Aorta (tissue), 5 donors: Measurements from ENCODE around the gene SLC7A6OS. TPM values are rescaled to one million over a fixed set of nuclear protein-coding genes. Genes with fewer than 3 reads are reported as not detected.

ENCODE experiments used
- ATAC-seq: fragments of 200-7000 bp; cut with Tn5 transposase; one replicate; pipeline ENCODE4 v1.9.1; 2022; ENCODE audit warnings: moderate library complexity; ENCODE audit not compliant: low FRiP score
- DNase-seq, 2 donors: peaks; one replicate each; pipeline ENCODE4 v3.0.0-alpha.2; 2020
- H3K27ac ChIP-seq, 2 donors: one replicate each; pipeline ENCODE4 v1.5.1; 2013; ENCODE audit warnings: low read length in 2 of 2, mild to moderate bottlenecking in 2 of 2, moderate library complexity in 2 of 2, control low read depth in 1 of 2, inconsistent platforms in 1 of 2, low read depth in 1 of 2
- H3K27me3 ChIP-seq, 2 donors: one replicate each; pipeline ENCODE4 v1.6.1; 2013; ENCODE audit warnings: control low read depth in 1 of 2, low read length in 1 of 2, mild to moderate bottlenecking in 1 of 2, moderate library complexity in 1 of 2; ENCODE audit not compliant: insufficient read depth in 2 of 2, control insufficient read depth in 1 of 2
- H3K36me3 ChIP-seq, 2 donors: one replicate each; pipeline ENCODE4 v1.6.1; 2013; ENCODE audit warnings: control low read depth in 1 of 2, low read length in 1 of 2, mild to moderate bottlenecking in 1 of 2; ENCODE audit not compliant: insufficient read depth in 2 of 2, control insufficient read depth in 1 of 2
- H3K4me1 ChIP-seq, 2 donors: one replicate each; pipeline ENCODE4 v1.6.1; 2013; ENCODE audit warnings: low read length in 2 of 2, control low read depth in 1 of 2, mild to moderate bottlenecking in 1 of 2, moderate library complexity in 1 of 2; ENCODE audit not compliant: insufficient read depth in 2 of 2, control insufficient read depth in 1 of 2
- H3K4me3 ChIP-seq, 2 donors: one replicate each; pipeline ENCODE4 v1.5.1; 2013; ENCODE audit warnings: low read length in 2 of 2, control low read depth in 1 of 2, mild to moderate bottlenecking in 1 of 2
- H3K9me3 ChIP-seq: one replicate; pipeline ENCODE4 v1.6.1; 2013; ENCODE audit warnings: mild to moderate bottlenecking, low read length; ENCODE audit not compliant: control insufficient read depth
- WGBS, 2 donors: extraction: QIAGEN DNeasy Blood & Tissue Kit; methylation state at CpG; one replicate each; pipeline ENCODE4 v1.1.7; 2013; 5-methylcytosine and 5-hydroxymethylcytosine counted together
- intact Hi-C, 2 donors: fragments of 100-400 bp; cut with DNase I; formaldehyde crosslinking; loops; one replicate each; pipeline versions ENCODE4 v1.14.2 to v1.15.0; 2022
- polyA plus RNA-seq, 2 donors: library from polyadenylated mRNA; stranded (reverse); fragments of 200-250 nt; gene quantifications; one replicate each; pipeline ENCODE4 v1.2.3, GENCODE V29; 2013
- total RNA-seq, 2 donors: library from RNA; stranded (reverse); fragmentation: NEBNext Ultra II Directional; extraction: Animal tissue kit (Norgen Biotek cat#: 25700); gene quantifications; one replicate each; pipeline ENCODE4 v1.2.1, GENCODE V29; 2021
- donor health status: healthy with polysubstance abuse.
- donor health status: Bipolar disorder and iron deficiency.
- donor health status: DM: no; HTN: no; CAD: no.
- donor health status: DM: no; HTN: no; CAD: no.
- donor health status: DM: yes; HTN: yes; CAD: no.

The SLC7A6OS gene
- total and polyA plus RNA-seq, 4 donors = 4.0 to 21.1 (median 11.0) TPM

DNA sequence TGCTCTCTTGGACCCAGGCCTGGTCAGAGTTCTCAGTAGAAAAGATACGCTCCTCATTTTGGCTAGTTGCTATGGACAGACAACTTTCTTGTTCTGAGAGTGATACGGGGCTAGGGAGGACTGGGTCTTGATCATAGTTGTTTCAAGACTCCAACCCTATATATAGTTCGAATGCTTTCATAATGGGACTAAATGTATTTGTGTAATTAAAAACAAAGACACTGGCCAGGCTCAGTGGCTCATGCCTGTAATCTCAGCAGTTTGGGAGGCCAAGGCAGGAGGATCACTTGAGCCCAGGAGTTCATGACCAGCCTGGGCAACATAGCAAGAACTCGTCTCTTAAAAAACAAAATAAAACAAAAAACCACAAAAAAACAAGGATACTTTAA is 28.7 kb downstream of the SLC7A6OS start:
- Histone ChIP-seq H3K4me1 (no peaks in the 10 kb centered on the region), H3K36me3 (peaks cover 3 to 4% of the 10 kb centered on the region in 2 donors), H3K4me3 (no peak overlapping the region), H3K27me3 (no peaks in the 10 kb centered on the region), H3K9me3 (no peaks in the 10 kb centered on the region), H3K27ac (no peak overlapping the region)
- ATAC-seq (no peak), DNase-seq (no peak)
- intact Hi-C loops = no loop called here
- WGBS, 2 donors = 75 to 85% methylated on average over 4 of the region's 4 CpGs

DNA sequence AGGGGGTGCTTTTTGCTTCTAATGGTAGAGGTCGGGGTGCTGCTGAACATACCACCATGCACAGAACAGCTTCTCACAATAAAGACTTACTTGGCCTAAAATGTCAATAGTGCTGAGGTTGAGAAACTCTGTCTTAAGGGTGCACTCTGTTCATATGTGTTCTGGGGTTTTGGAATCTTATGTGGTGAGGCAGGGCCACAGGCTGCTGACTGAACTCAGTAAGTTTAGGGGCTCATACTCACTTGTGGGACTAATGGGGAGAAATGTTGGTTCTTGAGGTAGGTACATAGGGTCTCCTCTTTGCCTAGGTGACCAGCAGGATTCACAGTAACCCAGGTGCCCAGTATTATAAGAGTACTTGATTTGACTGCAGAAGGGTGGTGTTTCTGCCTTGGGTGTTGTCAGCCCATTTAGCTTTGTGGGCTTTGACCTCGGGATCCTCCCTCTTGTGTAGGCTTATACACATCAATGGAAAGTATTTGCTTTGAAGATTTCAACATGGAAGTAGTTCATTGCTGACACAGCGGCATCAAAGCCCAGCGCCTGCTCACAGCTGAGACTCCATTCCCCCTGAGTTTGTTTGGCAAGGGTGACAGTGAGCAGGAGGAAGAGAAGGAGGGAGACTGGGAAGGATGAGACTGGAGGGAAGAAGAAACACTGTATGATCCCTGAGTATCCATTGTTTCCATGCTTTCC is 29.2 kb downstream of the SLC7A6OS start:
- H3K27ac ChIP-seq = no peak overlapping the region
- no peaks in the 10 kb centered on the region for H3K4me1 ChIP-seq
- no peaks in the 10 kb centered on the region for H3K27me3 ChIP-seq
- intact Hi-C loops = no loop called here
- no peaks in the 10 kb centered on the region for H3K9me3 ChIP-seq
- no peak overlapping the region for H3K4me3 ChIP-seq
- ATAC-seq (no peak), DNase-seq (no peak)
- peaks cover 3 to 4% of the 10 kb centered on the region in 2 donors for H3K36me3 ChIP-seq
- WGBS, 2 donors = 91 to 94% methylated on average over 4 of the region's 4 CpGs

DNA sequence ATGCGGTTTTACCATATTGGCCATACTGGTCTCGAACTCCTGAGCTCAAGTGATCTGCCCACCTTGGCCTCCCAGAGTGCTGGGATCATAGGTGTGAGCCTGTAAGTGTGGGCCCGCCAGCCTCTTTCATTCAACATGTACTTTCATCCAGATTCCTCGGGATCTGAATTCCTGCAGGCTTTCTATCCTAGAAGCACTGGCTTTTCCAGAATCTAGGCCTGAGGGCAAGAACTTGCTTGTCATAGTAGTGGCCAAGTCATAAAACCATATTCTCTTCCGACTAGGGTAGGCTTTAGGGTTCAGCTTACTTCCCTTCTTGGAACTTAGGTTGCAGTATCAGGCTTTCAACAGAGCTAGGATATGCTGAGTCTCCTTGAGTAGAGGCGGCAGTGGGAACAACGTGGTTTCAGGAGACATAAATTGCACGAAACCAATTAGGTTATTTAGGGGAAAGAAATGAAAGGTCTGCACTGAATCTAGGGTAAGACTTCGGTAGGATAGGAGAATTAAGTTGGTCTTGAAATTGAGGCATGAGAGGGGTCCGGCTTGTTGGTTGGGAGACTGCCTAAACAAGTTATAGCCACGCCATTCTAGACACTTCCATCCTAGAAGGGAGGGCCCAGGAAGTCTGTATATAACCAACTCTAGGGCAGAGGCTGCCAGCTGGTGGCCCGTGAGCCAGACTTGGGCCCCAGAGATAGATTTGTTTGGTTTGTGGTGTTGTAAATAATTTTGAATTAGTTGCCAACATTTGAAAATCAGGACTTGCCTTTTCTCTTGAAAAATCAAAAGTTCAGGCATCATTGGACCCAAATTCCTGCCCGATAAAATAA is 30.8 kb downstream of the SLC7A6OS start:
- H3K4me1 ChIP-seq = no peaks in the 10 kb centered on the region

DNA sequence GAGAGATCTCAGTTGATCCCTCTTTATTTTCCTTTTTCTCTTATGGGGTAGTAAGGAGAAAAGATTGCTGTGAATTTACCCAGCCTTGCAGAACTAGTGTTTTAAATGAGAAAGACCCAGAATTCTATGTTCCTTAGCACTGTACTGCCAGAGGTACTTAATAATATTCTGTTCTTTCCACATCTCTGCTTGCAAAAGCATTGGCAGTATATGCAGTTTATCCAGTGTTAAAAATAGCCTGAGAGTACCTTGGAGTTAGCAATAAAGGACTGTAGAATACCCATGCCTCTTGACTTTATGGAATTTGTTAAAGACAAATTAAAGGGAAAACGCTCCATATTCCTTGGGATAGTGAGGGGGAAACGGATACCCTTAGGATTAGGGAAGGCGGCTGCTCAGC is 34.5 kb downstream of the SLC7A6OS start:
- no peak overlapping the region for H3K4me3 ChIP-seq
- H3K36me3 ChIP-seq = peaks cover 0 to 8% of the 10 kb centered on the region in 2 donors
- intact Hi-C loops = no loop called here
- H3K9me3 ChIP-seq = no peaks in the 10 kb centered on the region
- ATAC-seq (peak; percentile 71), DNase-seq (no peak)
- no peaks in the 10 kb centered on the region for H3K27me3 ChIP-seq
- peak overlapping the region in 1 of 2 donors; percentile 36 for H3K27ac ChIP-seq
- H3K4me1 ChIP-seq = no peaks in the 10 kb centered on the region
- WGBS, 2 donors = 7 to 23% methylated on average over 3 of the region's 3 CpGs

More for the DNA sequence above, 30.8 kb downstream of the SLC7A6OS start:
- Histone ChIP-seq H3K4me3 (no peak overlapping the region), H3K9me3 (no peaks in the 10 kb centered on the region), H3K27ac (no peak overlapping the region), H3K27me3 (no peaks in the 10 kb centered on the region), H3K36me3 (peaks cover 4 to 5% of the 10 kb centered on the region in 2 donors)
- WGBS, 2 donors = 90 to 92% methylated on average over 13 of the region's 13 CpGs
- intact Hi-C loops = no loop called here
- ATAC-seq (no peak), DNase-seq (no peak)

DNA sequence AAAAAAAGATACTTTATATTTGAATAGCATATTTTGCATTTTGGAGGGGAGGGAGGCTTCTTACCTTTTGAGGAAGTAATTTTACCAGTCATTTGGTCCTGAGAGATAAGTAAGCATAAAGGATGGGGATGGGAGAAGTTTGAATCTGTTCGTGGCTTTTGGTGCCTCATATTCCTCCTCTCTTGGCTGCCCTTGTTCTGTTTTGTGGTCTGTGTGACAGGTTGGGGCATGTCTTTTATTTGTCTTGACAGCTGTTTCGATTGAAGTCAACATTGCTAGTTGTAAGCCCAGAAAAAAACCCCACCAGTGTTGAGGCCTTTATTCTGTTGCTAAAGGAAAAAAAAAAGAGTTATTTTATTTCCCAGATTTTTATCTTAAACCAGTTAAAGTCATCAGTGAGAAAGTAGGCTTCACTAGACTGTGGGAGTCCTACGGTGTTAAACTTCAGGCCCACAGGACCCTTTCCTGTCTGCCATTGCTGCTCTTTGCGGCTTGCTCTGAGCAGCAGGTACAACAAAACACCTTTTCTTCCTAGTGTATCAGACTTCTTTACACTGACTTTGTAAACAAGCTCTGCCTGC is 35.0 kb downstream of the SLC7A6OS start:
- intact Hi-C loops = no loop called here
- no peaks in the 10 kb centered on the region for H3K4me1 ChIP-seq
- H3K9me3 ChIP-seq = no peaks in the 10 kb centered on the region
- peaks cover 0 to 8% of the 10 kb centered on the region in 2 donors for H3K36me3 ChIP-seq
- DNase-seq (no peak), ATAC-seq (no peak)
- no peaks in the 10 kb centered on the region for H3K27me3 ChIP-seq
- 15% methylated on average over 4 of the region's 4 CpGs for WGBS, 2 donors
- H3K4me3 ChIP-seq = no peak overlapping the region
- H3K27ac ChIP-seq = peak overlapping the region; percentile 36 to 76

DNA sequence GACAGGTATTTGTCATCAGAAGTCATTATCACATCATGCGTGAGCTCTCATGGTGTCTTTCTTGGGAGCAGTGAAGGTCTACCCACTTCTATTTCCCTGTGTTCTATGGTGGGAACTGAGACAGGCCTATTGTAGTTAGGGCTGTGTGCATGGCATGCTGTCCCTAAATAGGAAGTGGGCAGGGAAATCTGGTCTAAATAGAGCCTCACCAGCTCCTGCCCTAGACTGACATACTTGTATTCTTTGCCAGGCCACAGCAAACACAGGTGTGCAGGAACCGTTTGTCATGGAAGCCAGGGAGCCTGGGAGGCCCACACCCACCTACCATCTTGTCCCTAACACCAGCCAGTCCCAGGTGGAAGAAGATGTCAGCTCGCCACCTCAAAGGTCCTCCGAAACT is 36.3 kb downstream of the SLC7A6OS start:
- no peak for ATAC-seq
- DNase-seq = no peak
- no peak overlapping the region for H3K4me3 ChIP-seq
- intact Hi-C loops = no loop called here
- H3K4me1 ChIP-seq = no peaks in the 10 kb centered on the region
- H3K27ac ChIP-seq = peak overlapping the region in 1 of 2 donors; percentile 39
- H3K36me3 ChIP-seq = peaks cover 0 to 8% of the 10 kb centered on the region in 2 donors
- 92 to 95% methylated on average over 4 of the region's 4 CpGs for WGBS, 2 donors
- no peaks in the 10 kb centered on the region for H3K9me3 ChIP-seq
- H3K27me3 ChIP-seq = no peaks in the 10 kb centered on the region

DNA sequence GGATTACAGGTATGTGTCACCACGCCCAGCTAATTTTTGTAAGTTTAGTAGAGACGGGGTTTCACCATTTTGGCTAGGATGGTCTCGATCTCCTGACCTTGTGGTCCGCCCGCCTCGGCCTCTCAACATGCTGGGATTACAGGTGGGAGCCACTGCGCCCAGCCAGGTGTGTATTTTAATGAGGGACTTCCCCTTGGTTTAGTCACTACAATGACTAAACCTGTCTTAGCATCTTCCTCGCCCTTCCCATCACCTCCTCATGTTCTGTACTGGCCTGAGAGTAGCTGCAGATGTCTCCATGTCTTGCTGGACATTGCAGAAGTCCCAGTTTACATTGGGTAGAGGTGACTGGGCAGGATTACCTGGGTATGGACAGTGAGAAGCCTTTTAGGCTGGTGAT is 36.9 kb downstream of the SLC7A6OS start:
- peaks cover 0 to 8% of the 10 kb centered on the region in 2 donors for H3K36me3 ChIP-seq
- H3K4me3 ChIP-seq = no peak overlapping the region
- H3K9me3 ChIP-seq = no peaks in the 10 kb centered on the region
- DNase-seq = no peak
- no peaks in the 10 kb centered on the region for H3K27me3 ChIP-seq
- intact Hi-C loops = no loop called here
- WGBS, 2 donors = 95 to 97% methylated on average over 8 of the region's 8 CpGs
- no peak overlapping the region for H3K27ac ChIP-seq
- H3K4me1 ChIP-seq = no peaks in the 10 kb centered on the region
- no peak for ATAC-seq

DNA sequence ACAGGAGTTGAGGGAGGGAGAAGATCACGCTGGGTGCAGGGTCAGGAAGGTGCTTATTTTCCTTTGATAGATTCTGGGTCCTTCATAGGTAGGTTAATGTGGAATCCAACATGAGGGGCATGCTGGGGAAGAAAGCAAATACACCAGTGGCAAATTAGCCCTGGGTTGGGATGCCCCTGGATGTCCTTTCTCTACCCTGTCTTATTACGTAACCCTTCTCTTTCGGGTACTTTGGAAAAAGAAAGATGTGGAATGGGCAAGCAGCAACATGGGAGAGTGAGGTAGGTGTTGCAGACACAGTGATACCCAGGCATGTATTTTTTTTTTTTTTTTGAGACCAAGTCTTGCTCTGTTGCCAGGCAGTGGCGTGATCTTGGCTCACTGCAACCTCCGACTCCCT is 37.3 kb downstream of the SLC7A6OS start:
- WGBS, 2 donors = 82 to 93% methylated on average over 5 of the region's 5 CpGs
- no peaks in the 10 kb centered on the region for H3K9me3 ChIP-seq
- H3K4me1 ChIP-seq = no peaks in the 10 kb centered on the region
- DNase-seq (no peak), ATAC-seq (no peak)
- H3K27me3 ChIP-seq = no peaks in the 10 kb centered on the region
- intact Hi-C loops = no loop called here
- no peak overlapping the region for H3K4me3 ChIP-seq
- H3K36me3 ChIP-seq = peaks cover 0 to 8% of the 10 kb centered on the region in 2 donors
- H3K27ac ChIP-seq = no peak overlapping the region
